Activated naive CD4-positive, alpha-beta T cell treated with anti-CD3 and anti-CD28 coated beads, Interleukin-2, amount 50 U/mL, for 24 hours (primary cell): ENCODE measurements around the gene COL4A1.

Source experiments
- H3K27ac Mint-ChIP-seq: one replicate; pipeline ENCODE4 v1.8.0; 2021; ENCODE audit warnings: mild to moderate bottlenecking, mixed read lengths
- H3K27me3 Mint-ChIP-seq: one replicate; pipeline ENCODE4 v1.8.0; 2021; ENCODE audit warnings: mixed read lengths
- H3K36me3 Mint-ChIP-seq: one replicate; pipeline ENCODE4 v1.8.0; 2021; ENCODE audit warnings: mixed read lengths
- H3K4me1 Mint-ChIP-seq: one replicate; pipeline ENCODE4 v1.8.0; 2021; ENCODE audit warnings: mixed read lengths
- H3K4me3 Mint-ChIP-seq: one replicate; pipeline ENCODE4 v1.8.0; 2021; ENCODE audit warnings: mild to moderate bottlenecking, mixed read lengths
- H3K9me3 Mint-ChIP-seq: one replicate; pipeline ENCODE4 v1.8.0; 2021; ENCODE audit warnings: mixed read lengths

COL4A1 gene

GRCh38 chr13:110229905-110230563 is 76.9 kb downstream of the COL4A1 start:
- Mint-ChIP-seq H3K36me3 (no peaks in the 10 kb centered on the region), H3K4me3 (no peak overlapping the region), H3K4me1 (no peaks in the 10 kb centered on the region), H3K27me3 (peaks cover 21% of the 10 kb centered on the region), H3K27ac (no peak overlapping the region), H3K9me3 (no peaks in the 10 kb centered on the region)

DNA sequence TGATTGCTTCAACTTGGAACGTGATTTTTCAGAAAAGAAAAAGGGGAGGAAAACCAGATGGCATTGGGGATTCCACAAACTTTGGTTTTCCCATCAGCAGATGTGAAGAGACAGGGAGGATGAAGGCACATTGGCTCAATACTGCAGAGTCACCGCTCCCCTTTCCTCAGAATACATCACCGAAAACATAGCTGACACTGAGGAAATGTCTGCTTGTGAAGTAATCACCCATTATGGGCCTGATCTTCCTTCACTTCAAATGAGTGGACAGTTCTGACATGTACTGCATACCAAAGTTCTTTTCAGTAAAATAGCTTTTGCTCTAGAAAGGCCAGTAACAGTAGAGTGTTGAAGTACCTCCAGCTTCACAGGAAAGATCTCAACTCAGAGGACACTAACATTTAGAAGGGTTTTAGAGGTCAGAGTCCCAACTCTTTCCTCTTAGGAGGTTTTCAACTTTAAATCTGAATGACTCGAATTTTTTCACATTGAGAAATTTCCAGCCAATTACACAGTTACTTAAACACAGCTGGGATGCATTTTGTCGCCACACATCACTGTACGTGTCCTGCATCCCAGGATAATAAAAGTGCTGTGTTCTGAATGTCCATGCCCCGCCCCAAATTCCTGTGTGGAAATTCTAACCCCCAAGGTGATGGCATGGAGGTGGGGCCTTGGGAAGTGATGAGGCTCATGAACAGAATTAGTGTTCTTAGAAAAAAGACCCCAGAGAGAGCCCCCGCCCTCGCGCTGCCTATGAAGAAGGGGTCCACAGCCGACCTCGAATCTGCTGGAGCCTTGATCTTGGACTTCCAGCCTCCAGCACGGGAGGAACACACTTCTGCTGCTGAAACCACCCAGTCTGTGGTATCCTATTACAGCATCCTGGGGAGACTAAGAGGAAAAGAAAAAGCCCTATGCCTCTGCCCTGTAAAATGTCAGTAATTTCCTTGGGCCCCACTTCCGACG is 77.7 kb downstream of the COL4A1 start:
- peaks cover 21% of the 10 kb centered on the region for H3K27me3 Mint-ChIP-seq
- no peaks in the 10 kb centered on the region for H3K4me1 Mint-ChIP-seq
- H3K27ac Mint-ChIP-seq = no peak overlapping the region
- H3K36me3 Mint-ChIP-seq = no peaks in the 10 kb centered on the region
- no peaks in the 10 kb centered on the region for H3K9me3 Mint-ChIP-seq
- H3K4me3 Mint-ChIP-seq = no peak overlapping the region

GRCh38 chr13:110227864-110228643 is 78.9 kb downstream of the COL4A1 start:
- Mint-ChIP-seq H3K4me3 (no peak overlapping the region), H3K4me1 (no peaks in the 10 kb centered on the region), H3K9me3 (no peaks in the 10 kb centered on the region), H3K36me3 (no peaks in the 10 kb centered on the region), H3K27ac (no peak overlapping the region), H3K27me3 (peaks cover 13% of the 10 kb centered on the region)

DNA sequence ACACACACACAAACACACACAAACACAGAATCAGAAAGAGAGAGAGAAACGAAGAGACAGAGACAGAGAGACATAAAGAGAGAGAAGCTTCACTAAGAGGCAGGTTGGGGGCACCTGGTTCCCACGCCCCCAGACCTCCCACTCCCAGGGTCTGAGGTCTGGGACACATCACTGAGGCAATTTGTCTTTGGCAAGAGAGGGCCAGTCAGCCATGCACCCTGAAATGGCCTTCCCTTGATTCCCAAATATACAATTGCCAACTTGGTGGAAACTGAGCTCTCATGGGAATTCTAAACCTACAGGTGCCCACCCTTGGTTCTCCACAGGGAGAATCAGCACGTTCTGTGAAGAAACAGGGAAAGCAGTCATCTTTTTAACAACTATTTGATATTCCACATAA is 79.5 kb downstream of the COL4A1 start:
- Mint-ChIP-seq H3K9me3 (no peaks in the 10 kb centered on the region), H3K36me3 (no peaks in the 10 kb centered on the region), H3K27ac (no peak overlapping the region), H3K4me1 (no peaks in the 10 kb centered on the region), H3K4me3 (no peak overlapping the region), H3K27me3 (peaks cover 7% of the 10 kb centered on the region)

DNA sequence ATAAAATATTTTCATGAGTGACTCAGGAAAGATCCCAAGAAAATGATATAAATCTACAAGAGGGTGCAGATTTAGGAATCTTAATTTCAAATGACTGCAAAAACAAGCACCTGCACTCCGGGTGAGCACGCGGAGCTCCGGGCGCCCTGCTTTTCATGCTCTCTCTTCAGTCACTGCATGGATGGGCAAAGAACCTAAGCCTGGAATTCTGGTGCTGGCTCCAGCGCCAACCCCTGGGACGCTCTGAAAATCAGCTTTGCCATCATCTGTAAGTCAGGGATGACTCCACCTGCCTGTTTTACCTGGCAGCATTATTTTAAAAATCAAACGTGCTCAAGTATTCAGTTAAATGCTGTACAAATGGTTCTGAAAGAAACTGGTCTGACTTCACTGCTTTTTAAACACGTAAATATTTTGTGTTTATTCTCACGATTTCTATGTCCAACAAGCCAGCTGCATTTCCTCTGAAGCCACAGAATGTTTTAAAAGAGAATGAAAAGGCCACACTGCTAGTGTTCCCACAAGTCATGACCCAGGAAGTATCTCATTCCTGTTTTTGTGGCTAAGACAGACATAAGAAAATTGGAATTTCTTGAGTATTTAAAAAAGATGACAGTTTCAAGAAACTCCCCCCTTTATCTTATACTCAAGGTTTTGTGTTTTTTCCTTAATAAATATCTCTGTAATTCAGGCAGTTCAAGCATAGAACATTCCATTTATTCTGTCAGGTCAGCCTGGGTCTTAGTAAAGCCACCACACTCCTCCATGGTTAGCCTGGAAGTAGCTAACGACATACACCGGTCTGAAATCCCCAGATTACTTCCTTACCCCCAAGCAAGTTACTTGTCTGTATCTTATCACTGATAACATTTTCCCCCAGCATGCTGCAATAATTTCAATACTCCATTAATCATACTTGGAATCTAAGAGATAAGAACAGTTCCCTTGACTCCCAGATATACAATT is 81.1 kb downstream of the COL4A1 start:
- Mint-ChIP-seq H3K27me3 (peaks cover 5% of the 10 kb centered on the region), H3K27ac (no peak overlapping the region), H3K4me3 (no peak overlapping the region), H3K4me1 (no peaks in the 10 kb centered on the region), H3K9me3 (no peaks in the 10 kb centered on the region), H3K36me3 (no peaks in the 10 kb centered on the region)

DNA sequence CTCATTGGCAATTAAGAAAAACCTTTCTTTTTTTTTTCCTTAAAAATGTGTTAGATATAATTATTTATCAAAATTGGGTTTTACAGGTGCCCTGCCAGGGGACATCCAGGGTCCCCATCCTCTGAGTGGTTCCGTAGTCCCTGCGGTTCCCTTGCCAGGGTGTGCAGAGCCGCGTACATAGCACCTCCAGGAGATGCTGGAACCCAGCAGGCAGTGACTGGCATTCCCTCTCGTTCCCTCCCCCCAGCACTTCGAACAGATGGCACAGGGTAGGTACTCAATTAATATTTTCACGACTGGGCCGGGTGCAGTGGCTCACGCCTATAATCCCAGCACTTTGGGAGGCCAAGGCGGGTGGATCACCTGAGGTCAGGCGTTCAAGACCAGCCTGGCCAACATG is 82.0 kb downstream of the COL4A1 start:
- H3K4me3 Mint-ChIP-seq = no peak overlapping the region
- no peaks in the 10 kb centered on the region for H3K36me3 Mint-ChIP-seq
- H3K27ac Mint-ChIP-seq = no peak overlapping the region
- peaks cover 5% of the 10 kb centered on the region for H3K27me3 Mint-ChIP-seq
- no peaks in the 10 kb centered on the region for H3K4me1 Mint-ChIP-seq
- no peaks in the 10 kb centered on the region for H3K9me3 Mint-ChIP-seq

GRCh38 chr13:110224519-110224918 is 82.4 kb downstream of the COL4A1 start:
- Mint-ChIP-seq H3K9me3 (no peaks in the 10 kb centered on the region), H3K36me3 (no peaks in the 10 kb centered on the region), H3K4me3 (no peak overlapping the region), H3K27me3 (peaks cover 5% of the 10 kb centered on the region), H3K4me1 (no peaks in the 10 kb centered on the region), H3K27ac (no peak overlapping the region)

GRCh38 chr13:110221406-110222117 is 85.4 kb downstream of the COL4A1 start:
- Mint-ChIP-seq H3K36me3 (no peaks in the 10 kb centered on the region), H3K27me3 (peaks cover 8% of the 10 kb centered on the region), H3K27ac (no peak overlapping the region), H3K4me3 (no peak overlapping the region), H3K9me3 (no peaks in the 10 kb centered on the region), H3K4me1 (no peaks in the 10 kb centered on the region)

DNA sequence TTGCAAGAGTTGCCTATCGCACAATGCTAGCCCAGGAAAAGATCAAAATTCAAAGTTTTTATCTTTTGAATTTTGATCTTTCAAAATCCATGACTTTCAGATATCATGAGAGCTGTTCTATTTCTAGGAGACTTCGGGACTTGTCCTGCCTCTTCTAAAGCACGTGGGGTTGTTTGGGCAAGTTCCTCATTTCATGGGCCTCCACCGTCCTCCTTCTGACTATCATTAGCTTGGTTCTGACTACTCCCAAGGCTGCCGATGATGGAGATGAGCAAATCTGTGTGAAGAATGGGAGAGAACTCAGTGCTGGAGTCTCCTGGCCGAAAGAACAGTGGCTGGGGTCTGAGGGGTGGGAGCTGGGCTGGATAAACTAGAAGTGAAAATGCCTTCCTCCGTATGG is 86.5 kb downstream of the COL4A1 start:
- peaks cover 8% of the 10 kb centered on the region for H3K27me3 Mint-ChIP-seq
- no peak overlapping the region for H3K4me3 Mint-ChIP-seq
- no peaks in the 10 kb centered on the region for H3K36me3 Mint-ChIP-seq
- no peaks in the 10 kb centered on the region for H3K4me1 Mint-ChIP-seq
- H3K9me3 Mint-ChIP-seq = no peaks in the 10 kb centered on the region
- H3K27ac Mint-ChIP-seq = no peak overlapping the region

GRCh38 chr13:110218581-110219201 is 88.3 kb downstream of the COL4A1 start:
- H3K9me3 Mint-ChIP-seq = no peaks in the 10 kb centered on the region
- H3K4me3 Mint-ChIP-seq = no peak overlapping the region
- H3K4me1 Mint-ChIP-seq = no peaks in the 10 kb centered on the region
- peaks cover 8% of the 10 kb centered on the region for H3K27me3 Mint-ChIP-seq
- no peak overlapping the region for H3K27ac Mint-ChIP-seq
- H3K36me3 Mint-ChIP-seq = no peaks in the 10 kb centered on the region

- Mint-ChIP-seq H3K27ac (no peak overlapping the region), H3K4me1 (no peaks in the 10 kb centered on the region), H3K27me3 (peaks cover 8% of the 10 kb centered on the region), H3K4me3 (no peak overlapping the region), H3K9me3 (no peaks in the 10 kb centered on the region), H3K36me3 (no peaks in the 10 kb centered on the region)
These were observed 89.1 kb downstream of the COL4A1 start for GRCh38 chr13:110217811-110218210.

DNA sequence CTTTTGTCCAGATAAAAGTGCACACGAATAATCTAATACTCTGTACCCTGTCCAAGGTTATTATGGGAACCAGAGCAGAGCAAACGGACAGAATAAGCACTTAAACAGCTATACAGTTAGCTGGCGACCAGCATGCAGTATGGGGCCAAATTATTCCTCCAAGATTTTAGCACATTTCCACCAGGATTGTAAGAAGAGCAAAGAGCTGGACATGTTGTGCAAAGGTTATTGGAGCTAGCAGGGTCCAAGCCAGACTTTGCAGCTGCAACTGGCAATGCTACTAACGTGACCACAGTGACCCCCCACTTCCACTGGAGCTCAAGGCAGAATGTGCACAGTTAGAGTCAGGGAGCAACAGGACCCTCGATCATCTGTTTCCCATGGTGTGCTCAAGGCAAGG is 89.9 kb downstream of the COL4A1 start:
- H3K9me3 Mint-ChIP-seq = no peaks in the 10 kb centered on the region
- peaks cover 8% of the 10 kb centered on the region for H3K27me3 Mint-ChIP-seq
- no peaks in the 10 kb centered on the region for H3K36me3 Mint-ChIP-seq
- H3K4me1 Mint-ChIP-seq = no peaks in the 10 kb centered on the region
- no peak overlapping the region for H3K4me3 Mint-ChIP-seq
- H3K27ac Mint-ChIP-seq = no peak overlapping the region

DNA sequence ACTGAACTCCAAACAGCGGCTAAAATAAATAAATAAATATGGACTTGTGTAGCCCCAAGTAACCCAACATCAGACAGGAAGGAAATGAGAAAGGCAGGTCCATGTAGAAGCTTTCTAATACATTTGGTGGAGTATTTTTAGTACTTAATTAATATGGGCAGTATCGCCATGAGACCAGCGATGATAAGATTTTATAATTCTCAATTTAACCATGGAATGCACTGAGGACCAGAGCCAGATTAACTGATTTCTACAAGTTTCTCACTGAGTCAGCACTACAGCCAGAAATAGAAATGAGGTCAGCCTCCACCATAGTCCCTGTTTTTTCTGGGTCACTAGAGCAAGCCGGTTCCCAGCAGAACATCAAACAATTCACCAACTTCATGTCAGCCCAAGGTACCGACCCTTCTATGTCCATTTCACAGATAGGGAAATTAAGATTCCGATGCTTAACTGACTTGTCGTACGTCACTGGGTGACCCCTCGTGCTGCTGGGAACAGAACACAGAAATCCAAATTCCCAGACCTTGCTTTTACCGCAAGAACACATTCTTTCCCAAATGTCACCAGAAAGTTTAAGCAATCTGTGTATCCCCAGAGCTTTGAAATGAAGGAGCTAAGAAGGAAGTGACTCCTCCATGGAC is 90.4 kb downstream of the COL4A1 start:
- Mint-ChIP-seq H3K4me1 (no peaks in the 10 kb centered on the region), H3K27me3 (peaks cover 5% of the 10 kb centered on the region), H3K9me3 (no peaks in the 10 kb centered on the region)

GRCh38 chr13:110216006-110216397 is 91.0 kb downstream of the COL4A1 start:
- peaks cover 5% of the 10 kb centered on the region for H3K27me3 Mint-ChIP-seq
- H3K36me3 Mint-ChIP-seq = no peaks in the 10 kb centered on the region
- no peaks in the 10 kb centered on the region for H3K4me1 Mint-ChIP-seq
- H3K9me3 Mint-ChIP-seq = no peaks in the 10 kb centered on the region
- no peak overlapping the region for H3K4me3 Mint-ChIP-seq
- H3K27ac Mint-ChIP-seq = no peak overlapping the region

More for the DNA sequence above, 90.4 kb downstream of the COL4A1 start:
- no peaks in the 10 kb centered on the region for H3K36me3 Mint-ChIP-seq
- no peak overlapping the region for H3K27ac Mint-ChIP-seq
- H3K4me3 Mint-ChIP-seq = no peak overlapping the region
